ENCODE data around the gene KSR2.
"Not testable (repeated sequence)": the region's sequence is repeated elsewhere in the genome, so short reads cannot be mapped to it uniquely, and the experiment has no call there.

KSR2 gene

GRCh38 chr12:117821480-117822175, 147.2 kb downstream of the KSR2 start:
- no peak for DNase-seq (ENCODE audit: low spot score)

- no peak for DNase-seq (ENCODE audit: low spot score)
These were observed 148.4 kb downstream of the KSR2 start for GRCh38 chr12:117820216-117820907.

GRCh38 chr12:117819160-117819559, 149.6 kb downstream of the KSR2 start:
- DNase-seq (ENCODE audit: low spot score) = no peak

GRCh38 chr12:117818400-117818799, 150.4 kb downstream of the KSR2 start:
- DNase-seq (ENCODE audit: low spot score) = no peak

GRCh38 chr12:117809509-117809908, 159.3 kb downstream of the KSR2 start:
- no peak for DNase-seq (ENCODE audit: low spot score)

- DNase-seq (ENCODE audit: low spot score) = no peak
These were observed 160.8 kb downstream of the KSR2 start for GRCh38 chr12:117807946-117808345.

- no peak for DNase-seq (ENCODE audit: low spot score)
These were observed 161.4 kb downstream of the KSR2 start for GRCh38 chr12:117807355-117807754.

- DNase-seq (ENCODE audit: low spot score) = no peak
These were observed 162.9 kb downstream of the KSR2 start for GRCh38 chr12:117805865-117806264.

GRCh38 chr12:117803001-117803400, 165.8 kb downstream of the KSR2 start:
- DNase-seq (ENCODE audit: low spot score) = no peak

GRCh38 chr12:117800711-117801110, 168.1 kb downstream of the KSR2 start:
- DNase-seq (ENCODE audit: low spot score) = not testable (repeated sequence)

- no peak for DNase-seq (ENCODE audit: low spot score)
These were observed 171.6 kb downstream of the KSR2 start for GRCh38 chr12:117797202-117797601.

- DNase-seq (ENCODE audit: low spot score) = no peak
These were observed 175.8 kb downstream of the KSR2 start for GRCh38 chr12:117792877-117793424.

GRCh38 chr12:117792471-117792870, 176.3 kb downstream of the KSR2 start:
- DNase-seq (ENCODE audit: low spot score) = no peak

- DNase-seq (ENCODE audit: low spot score) = no peak
These were observed 177.8 kb downstream of the KSR2 start for GRCh38 chr12:117790948-117791347.

- no peak for DNase-seq (ENCODE audit: low spot score)
These were observed 178.6 kb downstream of the KSR2 start for GRCh38 chr12:117790198-117790597.

GRCh38 chr12:117789195-117789912, 179.4 kb downstream of the KSR2 start:
- DNase-seq (ENCODE audit: low spot score) = no peak

- DNase-seq (ENCODE audit: low spot score) = no peak
These were observed 190.1 kb downstream of the KSR2 start for GRCh38 chr12:117778656-117779055.

GRCh38 chr12:117774941-117775775, 193.6 kb downstream of the KSR2 start:
- DNase-seq (ENCODE audit: low spot score) = no peak

GRCh38 chr12:117768860-117769259, 199.9 kb downstream of the KSR2 start:
- DNase-seq (ENCODE audit: low spot score) = no peak

- DNase-seq (ENCODE audit: low spot score) = no peak
These were observed 202.8 kb downstream of the KSR2 start for GRCh38 chr12:117766008-117766407.

- DNase-seq (ENCODE audit: low spot score) = no peak
These were observed 206.6 kb downstream of the KSR2 start for GRCh38 chr12:117762143-117762542.

Measured in hematopoietic multipotent progenitor cell treated with erythropoietin and hydrocortisone succinate and interleukin-3 and kit ligand, for 17 days (in vitro differentiated cells).